Dedifferentiated amniotic fluid mesenchymal stem cell (primary cell): ENCODE results near the gene RAB11FIP3.

ENCODE experiments used
- DNase-seq: peaks from one replicate; pipeline ENCODE4 v3.0.0-alpha.2; 2016; ENCODE audit errors: extremely low spot score

Gene RAB11FIP3

GRCh38 chr16:553601-554296 lies 128.3 kb downstream of the RAB11FIP3 start:
- no peak for DNase-seq

DNA sequence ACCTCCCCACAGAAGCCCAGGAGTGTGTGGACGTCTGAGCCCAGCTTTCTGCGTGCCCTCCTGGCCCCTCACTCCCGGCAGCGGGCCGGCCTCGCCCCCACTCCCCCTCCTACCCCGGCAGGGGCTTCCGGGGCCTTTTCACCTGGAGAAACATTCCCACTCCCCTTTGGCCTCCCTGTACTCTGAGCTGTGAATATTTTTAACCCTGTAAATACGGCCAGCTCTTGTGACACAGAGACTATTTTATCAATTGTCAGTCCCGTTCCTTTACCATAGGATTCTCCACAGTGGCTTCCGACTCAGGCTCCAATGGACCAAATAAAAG lies 128.8 kb downstream of the RAB11FIP3 start:
- no peak for DNase-seq

DNA sequence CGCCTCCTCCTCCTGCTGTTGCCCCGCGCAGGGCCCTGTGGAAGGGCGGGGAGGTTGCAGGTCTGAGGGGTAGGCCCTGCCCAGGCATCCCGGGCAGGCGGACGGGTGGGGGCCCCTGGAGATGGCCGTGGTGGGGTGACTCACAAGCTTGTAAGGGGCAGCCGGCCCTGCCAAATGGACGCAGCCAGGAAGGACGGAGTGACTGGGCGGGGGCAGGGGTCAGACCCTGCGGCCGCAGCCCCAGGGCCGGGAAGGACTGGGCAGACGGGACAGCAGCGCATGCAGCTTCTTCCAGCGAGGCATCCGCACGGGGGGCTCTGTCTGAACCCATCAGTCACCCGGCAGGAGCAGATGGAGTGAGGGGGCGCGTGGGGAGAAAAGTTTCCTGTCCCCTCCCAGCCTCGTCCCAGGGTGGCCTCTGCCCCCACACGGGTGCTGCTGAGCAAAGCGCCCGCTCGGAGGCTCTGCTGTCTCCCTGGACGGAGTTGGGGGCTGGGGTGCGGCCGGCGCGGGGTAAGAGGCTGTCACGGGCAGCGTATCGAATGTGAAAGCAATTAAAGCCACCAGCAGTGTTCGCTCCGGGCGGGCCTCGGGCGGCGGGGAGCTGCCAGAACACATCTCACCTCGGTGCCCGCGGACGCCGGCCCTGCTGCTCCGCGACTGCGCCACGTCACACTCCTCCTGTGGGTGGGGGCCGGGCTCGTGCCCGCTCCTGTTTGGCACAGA lies 129.4 kb downstream of the RAB11FIP3 start:
- peak; percentile 16 for DNase-seq

GRCh38 chr16:555528-556473 lies 130.4 kb downstream of the RAB11FIP3 start:
- DNase-seq = no peak

DNA sequence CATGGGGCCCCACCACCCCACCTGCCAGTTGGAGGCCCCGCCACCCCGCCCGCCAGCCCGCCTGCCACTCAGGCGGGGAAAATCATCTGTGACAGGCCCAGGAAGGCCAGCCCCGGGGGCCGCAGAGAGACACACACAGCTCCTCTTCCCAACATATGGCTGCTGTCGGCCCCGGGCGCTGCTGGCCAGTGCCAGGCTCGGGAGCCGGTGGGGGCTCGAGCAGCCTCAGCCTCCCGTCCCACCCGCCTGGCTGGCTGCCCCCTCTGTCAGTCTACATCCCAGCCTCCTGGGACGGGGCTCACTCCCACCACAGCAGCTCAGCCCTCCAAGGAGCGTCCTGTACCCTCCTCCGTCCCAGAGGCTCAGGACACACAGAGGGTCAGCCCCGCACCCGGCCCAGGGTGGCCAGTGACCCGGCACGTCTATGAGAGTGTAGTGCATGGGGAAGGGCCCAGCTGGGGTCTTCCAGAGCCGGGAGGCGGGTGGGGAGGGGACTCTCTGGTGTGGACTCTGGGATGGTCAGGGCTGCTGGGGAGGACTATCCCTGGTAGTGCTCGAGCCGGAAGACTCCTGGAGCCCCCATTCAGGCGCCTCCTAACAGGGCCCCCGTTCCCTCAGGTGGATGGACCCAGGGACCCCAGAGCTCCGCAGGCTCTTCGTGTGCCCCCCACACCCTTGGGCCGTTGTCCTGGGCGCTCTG lies 131.2 kb downstream of the RAB11FIP3 start:
- DNase-seq = no peak

DNA sequence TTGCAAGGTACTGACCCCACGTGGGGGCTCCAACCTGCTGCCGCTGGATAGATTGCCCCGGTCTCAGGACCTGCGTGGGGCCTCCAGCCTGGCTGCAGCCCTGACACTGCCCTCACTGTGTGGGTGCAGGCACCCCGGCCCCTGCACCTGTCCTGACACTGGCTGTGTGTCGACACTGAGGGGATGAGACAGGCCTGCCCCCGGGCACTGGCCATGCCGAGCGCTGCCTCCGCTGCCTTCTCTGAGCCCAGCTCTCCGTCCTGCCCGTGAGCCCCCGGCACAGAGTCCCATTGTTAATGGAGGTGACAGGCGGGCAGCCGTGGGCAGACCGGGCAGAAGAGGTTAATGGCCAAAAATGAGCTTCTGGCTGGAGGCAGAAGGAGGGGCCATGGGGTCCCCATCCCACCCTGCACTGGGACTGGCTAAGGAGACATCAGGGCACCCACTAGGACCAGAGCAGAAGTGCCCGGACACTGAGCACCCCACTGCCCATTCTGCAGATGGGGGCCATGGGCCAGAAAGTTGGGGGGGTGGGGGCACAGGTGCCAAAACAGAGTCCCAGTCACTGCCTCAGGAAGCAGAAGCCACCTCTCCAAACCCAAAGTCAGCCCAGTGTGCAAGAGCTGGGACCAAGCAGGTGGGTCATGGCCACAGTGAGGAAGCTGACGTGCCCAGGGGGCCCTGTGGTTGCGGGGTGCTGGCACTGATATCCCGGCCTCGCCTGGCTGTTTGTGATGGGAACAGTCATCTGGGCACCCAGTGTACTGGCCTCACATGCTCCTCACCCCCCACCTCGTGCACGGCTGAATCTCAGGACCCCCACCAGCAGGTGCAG lies 132.2 kb downstream of the RAB11FIP3 start:
- no peak for DNase-seq

DNA sequence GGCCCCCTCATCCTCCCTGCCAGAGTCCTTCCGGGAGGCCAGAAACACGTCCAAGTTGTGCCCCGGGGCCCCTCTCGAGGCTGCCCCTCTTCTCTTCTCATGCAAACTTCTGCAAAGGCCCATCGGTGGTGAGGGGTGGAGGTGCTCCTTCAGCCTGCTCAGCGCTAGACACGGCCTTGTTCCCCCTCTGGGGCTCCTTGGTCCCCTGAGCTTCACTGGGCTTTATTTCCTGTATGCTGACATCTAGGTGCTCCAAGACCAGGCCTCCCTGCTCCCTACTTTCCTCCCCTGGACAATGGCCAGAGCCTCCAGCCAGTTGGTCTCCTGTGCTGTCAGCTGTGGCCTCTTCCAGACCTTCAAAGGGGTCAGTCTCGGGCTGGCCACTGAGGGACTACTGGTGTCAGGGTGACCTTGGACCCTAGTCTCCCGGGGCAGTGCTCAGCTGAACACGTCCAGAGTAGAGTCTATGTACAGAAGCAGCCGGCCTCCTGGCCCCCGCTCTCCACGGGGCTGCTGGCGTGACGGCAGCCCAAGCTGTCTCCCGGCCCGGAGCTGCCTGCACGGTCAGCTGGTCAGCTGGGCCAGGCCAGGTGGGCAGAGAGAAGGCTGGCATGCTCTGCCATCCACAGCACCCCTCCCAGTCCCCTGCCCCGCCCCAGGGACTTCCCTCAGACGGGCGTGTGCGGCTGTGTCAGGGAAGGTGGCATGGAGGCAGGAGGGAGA lies 133.0 kb downstream of the RAB11FIP3 start:
- DNase-seq = no peak

DNA sequence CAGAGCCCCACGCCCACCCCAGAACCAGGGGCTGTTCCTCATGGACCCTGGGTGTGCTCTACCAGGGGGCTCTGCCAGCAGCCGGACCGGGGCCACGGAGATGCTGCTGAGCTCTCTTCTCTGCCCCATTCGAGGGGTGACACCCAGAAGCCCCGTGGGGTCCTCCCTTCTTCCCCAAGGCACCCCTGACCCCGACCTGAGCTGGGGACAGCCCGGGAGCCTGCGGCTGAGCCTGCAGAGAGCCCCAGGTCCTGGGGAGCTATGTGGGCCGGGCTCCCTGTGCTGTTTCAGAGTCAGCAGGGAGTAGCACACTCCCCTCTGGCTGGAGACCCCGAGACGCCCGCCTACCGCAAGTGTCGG lies 133.6 kb downstream of the RAB11FIP3 start:
- no peak for DNase-seq

DNA sequence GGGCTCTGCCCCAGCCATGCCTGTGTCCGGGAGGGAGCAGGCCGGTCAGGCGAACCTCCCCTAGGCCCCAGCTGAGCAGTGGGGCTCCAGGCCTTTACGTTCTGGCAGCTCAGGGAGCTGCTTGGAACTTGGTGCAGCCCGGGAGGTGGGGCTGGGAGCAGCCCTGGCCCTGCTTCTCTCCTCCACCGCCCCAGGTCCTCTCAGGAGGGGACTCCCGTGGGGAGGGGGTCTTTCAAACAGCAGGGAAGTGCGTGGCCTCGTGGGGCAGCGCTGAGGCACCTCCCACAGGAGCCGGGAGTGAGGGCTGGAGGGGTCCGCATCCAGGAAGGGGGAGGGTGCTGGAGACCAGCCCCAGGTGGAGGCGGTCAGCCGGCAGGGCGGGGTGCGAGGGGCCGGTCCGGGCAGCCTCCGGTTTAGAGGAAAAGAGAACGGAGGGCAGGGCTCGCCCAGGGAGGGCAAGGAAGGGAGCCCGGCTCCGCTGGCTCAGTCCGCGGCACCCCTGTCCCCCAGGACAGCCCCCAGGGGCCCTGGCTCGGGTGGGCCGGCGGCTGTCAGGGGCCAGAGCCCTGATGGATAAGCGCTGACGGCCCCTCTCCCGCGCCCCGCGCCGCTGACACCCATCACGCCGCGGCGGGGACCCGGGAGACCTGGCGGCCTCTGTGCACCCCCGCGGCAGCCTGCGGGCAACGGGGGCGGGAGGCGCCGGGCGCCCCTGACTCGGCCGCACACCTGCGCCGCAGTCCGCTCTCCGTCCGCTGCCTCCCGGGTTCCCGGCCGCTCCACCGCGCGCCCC lies 134.2 kb downstream of the RAB11FIP3 start:
- DNase-seq = no peak

DNA sequence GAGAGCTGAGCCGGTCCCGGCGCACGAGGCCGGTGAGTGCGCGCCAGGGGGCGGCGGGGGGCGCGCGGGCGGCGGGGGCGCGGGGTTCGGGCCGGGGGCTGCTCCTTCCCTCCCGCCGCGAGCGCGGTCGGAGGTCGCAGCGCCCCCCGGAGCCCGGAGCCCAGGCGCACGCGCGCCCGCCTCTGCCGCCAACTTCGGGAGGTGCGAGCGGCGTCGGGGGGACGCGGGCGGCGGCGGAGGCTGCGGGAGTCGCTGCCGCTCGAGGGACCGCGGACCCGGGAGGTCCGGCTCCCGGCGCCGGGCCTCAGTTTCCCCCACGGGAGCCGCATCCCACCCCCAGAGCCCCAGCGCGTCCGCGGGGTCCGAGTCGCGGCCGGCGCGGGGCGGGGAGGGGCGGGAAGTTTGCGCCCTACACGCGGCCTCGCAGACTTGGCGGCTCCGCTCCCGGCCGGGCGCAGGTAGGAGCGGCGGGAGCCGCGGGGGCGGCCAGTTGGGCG lies 134.8 kb downstream of the RAB11FIP3 start, which contains the start of gene PRR35:
PRR35 (plus strand) TSS at position 191 of the 497 bp plus-strand sequence. CDS start 2,901 bp downstream, outside the sequence.
- DNase-seq = no peak

GRCh38 chr16:560701-561412 lies 135.4 kb downstream of the RAB11FIP3 start:
- DNase-seq = no peak

GRCh38 chr16:561413-561794 lies 136.0 kb downstream of the RAB11FIP3 start:
- no peak for DNase-seq

DNA sequence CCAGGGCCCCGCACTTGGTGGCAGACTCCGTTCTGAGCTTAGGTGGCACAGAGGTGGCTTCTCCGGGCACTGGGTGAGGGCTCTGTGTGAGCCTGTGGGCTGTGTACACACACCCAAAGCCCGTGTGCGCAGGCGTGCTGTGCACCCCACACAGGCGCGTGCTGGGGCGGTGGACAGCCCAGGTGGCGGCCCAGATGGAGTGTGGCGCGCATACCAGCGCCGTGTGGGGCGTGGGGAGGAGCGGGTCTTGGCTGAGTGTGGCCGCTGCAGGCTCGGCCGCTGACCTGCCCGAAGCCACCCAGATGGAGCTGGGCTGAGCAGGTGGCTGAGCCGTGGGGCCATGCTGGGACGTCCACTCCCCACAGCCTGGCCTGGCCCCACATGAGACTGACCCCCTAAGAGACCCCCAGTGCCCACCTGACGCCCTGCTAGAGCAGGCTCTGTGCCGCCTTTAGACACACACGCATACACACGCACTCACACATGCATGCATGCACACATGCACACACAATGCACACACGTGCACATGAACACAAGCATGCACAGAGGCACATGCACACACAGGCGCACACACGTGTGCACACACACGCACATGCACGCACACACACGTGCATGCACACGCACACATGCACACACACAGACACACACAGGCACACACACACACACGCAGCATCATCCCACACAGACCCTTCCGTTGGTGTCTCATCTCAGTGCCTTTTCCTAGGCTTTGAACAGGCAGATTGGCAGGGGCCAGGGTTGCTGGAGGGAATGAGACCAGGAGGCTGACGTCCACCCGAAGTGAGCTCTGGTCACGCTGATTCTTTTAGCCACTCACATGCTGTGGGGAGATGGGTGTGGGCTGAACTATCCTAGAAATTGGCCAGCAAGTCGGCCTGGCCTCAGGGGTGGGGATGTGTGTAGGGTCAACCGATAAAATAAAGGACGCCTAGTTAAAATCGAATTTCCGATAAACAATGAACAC lies 136.8 kb downstream of the RAB11FIP3 start:
- DNase-seq = no peak

DNA sequence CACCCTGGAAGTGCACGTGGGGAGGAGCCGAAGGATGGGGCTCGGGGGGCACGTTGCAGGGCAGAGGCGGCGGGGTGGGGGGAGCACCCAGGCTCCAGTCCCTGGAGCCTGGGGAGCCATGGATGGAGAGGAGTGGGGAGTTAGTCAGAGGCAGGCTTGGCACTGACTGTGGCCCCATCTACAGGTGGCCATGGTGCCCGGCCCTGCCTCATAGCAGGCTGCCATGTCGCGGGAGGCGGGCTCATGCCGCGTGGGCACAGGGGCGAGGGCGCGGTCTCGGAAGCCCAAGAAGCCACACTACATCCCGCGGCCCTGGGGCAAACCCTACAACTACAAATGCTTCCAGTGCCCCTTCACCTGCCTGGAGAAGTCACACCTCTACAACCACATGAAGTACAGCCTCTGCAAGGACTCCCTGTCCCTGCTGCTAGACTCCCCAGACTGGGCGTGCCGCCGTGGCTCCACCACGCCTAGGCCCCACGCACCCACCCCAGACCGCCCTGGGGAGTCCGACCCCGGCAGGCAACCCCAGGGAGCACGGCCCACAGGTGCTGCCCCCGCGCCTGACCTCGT lies 137.7 kb downstream of the RAB11FIP3 start:
- DNase-seq = no peak

GRCh38 chr16:564690-565418 lies 139.4 kb downstream of the RAB11FIP3 start:
- no peak for DNase-seq
